ENCODE data around the gene SAP30BP. TPM values are rescaled to one million over a fixed set of nuclear protein-coding genes. Genes with fewer than 3 reads are reported as not detected.

The SAP30BP gene
- 80.1 and 106 TPM in 2 replicates for total RNA-seq

DNA sequence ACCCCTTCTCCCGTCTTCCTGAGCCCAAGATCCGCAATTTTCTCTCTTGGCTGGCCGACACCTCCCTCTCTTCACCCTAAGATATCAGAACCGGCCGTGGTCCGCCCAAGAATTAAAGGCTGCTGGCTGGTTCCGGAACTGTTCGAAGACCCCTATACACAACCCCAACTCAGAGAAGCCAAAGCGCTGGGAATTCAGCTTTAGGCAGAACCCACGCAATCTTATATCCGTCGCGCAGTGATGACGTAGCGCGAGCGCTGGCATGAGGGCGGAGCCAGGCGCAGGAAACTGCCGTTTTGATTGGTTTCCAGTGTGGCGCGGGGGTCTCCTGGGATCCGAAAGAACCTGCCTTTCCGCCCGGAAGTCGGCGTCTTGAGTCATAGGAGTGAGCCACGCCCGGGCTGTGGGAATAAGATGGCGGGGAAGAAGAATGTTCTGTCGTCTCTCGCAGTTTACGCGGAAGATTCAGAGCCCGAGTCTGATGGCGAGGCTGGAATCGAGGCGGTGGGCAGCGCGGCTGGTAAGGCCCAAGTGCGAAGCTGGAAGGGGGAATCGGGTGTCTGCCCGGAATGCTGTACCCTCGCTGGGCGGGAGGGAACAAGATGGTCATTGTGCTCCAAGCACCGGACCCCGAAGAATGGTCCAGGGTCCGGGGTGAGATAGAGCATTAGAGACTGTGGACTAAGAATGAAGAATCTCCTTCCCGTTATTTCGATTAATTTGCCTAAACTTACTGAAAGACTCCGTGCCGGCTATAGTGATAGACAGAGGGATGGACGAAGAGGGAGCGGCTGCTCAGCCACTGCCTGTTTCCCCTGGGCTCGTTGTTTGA, at the start of gene SAP30BP, which contains the start of gene RECQL5:
TSS of gene SAP30BP (plus strand) at position 380 of the 832 bp plus-strand sequence. CDS start at position 415, 35 bp downstream.
TSS of gene RECQL5 (minus strand) at position 196 of the 832 bp plus-strand sequence. CDS start 597 bp downstream, outside the sequence.

DNA sequence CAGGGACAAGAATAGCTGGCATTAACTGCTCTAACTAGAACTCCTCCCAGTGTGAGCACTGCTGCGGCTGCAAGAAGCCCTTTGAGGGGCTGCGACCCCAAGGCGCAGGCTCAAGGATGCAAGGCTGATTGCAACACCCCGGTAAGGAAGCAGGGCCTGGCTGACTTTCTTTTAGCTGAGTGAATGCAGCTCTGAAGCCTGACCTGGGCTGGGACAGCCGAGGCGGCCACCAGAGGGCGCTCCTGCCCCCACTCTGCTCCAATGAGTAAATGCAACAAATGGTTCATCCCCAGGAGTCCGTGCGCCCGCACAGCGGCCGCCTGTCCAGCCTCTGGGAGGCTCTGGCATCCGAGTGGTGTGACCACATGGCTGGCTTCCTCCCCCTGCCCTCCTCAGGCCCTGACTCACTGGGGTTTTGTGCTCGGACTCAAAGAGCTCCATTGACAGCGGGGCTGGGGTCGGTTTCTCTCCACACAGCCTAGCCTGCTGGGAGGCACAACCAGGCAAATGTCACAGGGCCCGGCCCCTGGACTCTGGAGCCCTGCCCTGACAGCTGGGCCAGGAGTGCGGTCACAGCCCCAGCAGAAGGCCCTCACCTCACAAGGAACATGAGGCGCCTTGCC, 34.2 kb upstream of the SAP30BP start, which contains the start of gene SMIM5:
TSS of gene SMIM5 (plus strand) at position 572 of the 623 bp plus-strand sequence. CDS start 6,768 bp downstream, outside the sequence.

DNA sequence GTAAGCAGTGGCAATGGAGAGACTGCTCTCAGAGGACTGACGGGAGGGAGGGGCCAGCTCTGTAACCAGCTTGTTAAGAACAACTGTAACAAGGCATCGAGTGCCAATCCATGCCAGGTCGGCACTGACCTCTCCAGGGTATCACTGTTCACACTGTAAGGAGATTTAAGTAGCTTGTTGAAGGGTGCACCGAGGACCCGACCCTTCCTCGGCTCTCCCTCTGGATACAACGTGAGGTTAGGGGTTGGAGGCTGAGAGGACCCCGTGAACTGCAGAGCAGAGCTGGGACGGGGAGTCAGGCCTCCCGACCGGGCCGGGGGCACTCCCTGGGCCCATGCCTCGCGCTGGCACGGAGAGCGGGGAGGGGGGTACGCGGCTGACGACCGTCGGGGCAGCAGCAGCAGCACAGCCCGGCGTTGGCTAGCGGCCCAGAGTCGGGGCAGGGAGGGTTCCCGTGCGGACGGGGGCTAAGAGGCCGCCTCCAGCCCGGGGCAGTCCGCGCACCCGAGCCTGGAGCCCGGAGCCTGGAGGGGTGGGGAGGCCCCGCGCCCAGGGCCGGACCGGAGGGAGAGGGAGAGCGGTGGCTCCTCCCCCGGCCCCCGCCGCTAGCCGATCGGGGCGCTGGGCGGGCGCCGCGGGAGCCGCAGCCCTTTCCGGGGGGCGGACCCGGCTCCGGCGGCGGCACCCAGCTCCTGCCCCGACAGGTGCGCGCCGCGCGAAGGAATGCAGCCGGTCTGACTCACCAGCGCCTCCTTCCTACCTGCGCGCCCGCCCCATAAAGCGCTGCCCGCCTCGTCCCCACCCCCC, 53.7 kb downstream of the SAP30BP start, which contains the start of gene ITGB4:
TSS of gene ITGB4 (plus strand) at position 804 of the 807 bp plus-strand sequence. CDS start 3,245 bp downstream, outside the sequence.

Other genes starting within 250 kb of the SAP30BP start
- gene TMEM94, start 210.7 kb upstream of the SAP30BP start, total RNA-seq, result 38.1 and 42.5 TPM in 2 replicates
- 6.3 and 8.2 TPM in 2 replicates for gene CASKIN2, start 151.8 kb upstream of the SAP30BP start, total RNA-seq
- 14.7 and 15.4 TPM in 2 replicates for gene TSEN54, start 150.8 kb upstream of the SAP30BP start, total RNA-seq
- under 0.01 and 0.89 TPM in 2 replicates for gene LLGL2, start 141.6 kb upstream of the SAP30BP start, total RNA-seq
- gene MYO15B, start 79.5 kb upstream of the SAP30BP start, total RNA-seq, result 0.18 and 2.6 TPM in 2 replicates
- gene SMIM5, start 33.9 kb upstream of the SAP30BP start, total RNA-seq, result 0.18 TPM in 1 of 2 replicates, not detected in the other
- 18.3 and 21.6 TPM in 2 replicates for gene RECQL5, start 184 bp upstream of the SAP30BP start, total RNA-seq
- not detected in 2 replicates for gene ITGB4, start 54.1 kb downstream of the SAP30BP start, total RNA-seq
- gene GALK1, start 97.9 kb downstream of the SAP30BP start, total RNA-seq, result 62.2 and 70.3 TPM in 2 replicates
- gene UNK, start 117.5 kb downstream of the SAP30BP start, total RNA-seq, result 13.6 and 32.3 TPM in 2 replicates
- 0.89 and 3.5 TPM in 2 replicates for gene UNC13D, start 177.1 kb downstream of the SAP30BP start, total RNA-seq
- gene WBP2, start 188.0 kb downstream of the SAP30BP start, total RNA-seq, result 84.4 and 94.8 TPM in 2 replicates
- gene TRIM47, start 211.2 kb downstream of the SAP30BP start, total RNA-seq, result 11.3 and 15.3 TPM in 2 replicates
- gene TRIM65, start 229.6 kb downstream of the SAP30BP start, total RNA-seq, result 14.4 and 21.3 TPM in 2 replicates
- gene MRPL38, start 237.5 kb downstream of the SAP30BP start, total RNA-seq, result 24.1 and 27.1 TPM in 2 replicates